HCT116 (cell line): ENCODE measurements around the gene PHF10.

ENCODE experiments used
- CEBPB ChIP-seq: IDR thresholded peaks from 2 replicates; pipeline ENCODE4 v1.6.1; 2012; ENCODE audit warnings: low read depth
- EZH2 ChIP-seq: fragments of 200-600 bp; sonication (generic); IDR thresholded peaks from 2 replicates; pipeline ENCODE4 v1.6.1; 2017; ENCODE audit warnings: antibody characterized with exemption, mixed run types
- EZH2phosphoT487 ChIP-seq: fragments of 200-600 bp; IDR thresholded peaks from 2 replicates; pipeline ENCODE4 v1.6.1; 2018; ENCODE audit warnings: antibody characterized with exemption, borderline replicate concordance
- POLR2A ChIP-seq: IDR thresholded peaks from 2 replicates; pipeline ENCODE4 v1.7.0; 2011; ENCODE audit warnings: borderline replicate concordance; ENCODE audit not compliant: insufficient read depth, insufficient read length; ENCODE audit errors: extremely low read depth
- POLR2AphosphoS5 ChIP-seq: IDR thresholded peaks from 2 replicates; pipeline ENCODE4 v1.6.1; 2011; ENCODE audit warnings: mild to moderate bottlenecking, low read depth, low read length, moderate library complexity
- REST ChIP-seq: IDR thresholded peaks from 2 replicates; pipeline ENCODE4 v1.6.1; 2012; ENCODE audit warnings: low read depth
- TF ChIP-seq, protein P1 (sequence below), 3 experiments: fragments of 200-600 bp in 1 of 3; sonication (generic) in 1 of 3; IDR thresholded peaks in 2 of 3; conservative IDR thresholded peaks in 1 of 3; 2 replicates each; pipeline ENCODE4 v1.5.1; 2012 to 2017; ENCODE audit warnings: low read depth in 2 of 3, low read length in 2 of 3, antibody characterized with exemption in 1 of 3, borderline replicate concordance in 1 of 3, control low read depth in 1 of 3, mild to moderate bottlenecking in 1 of 3, mixed read lengths in 1 of 3, mixed run types in 1 of 3, moderate library complexity in 1 of 3; ENCODE audit not compliant: insufficient read depth in 1 of 3
- TF ChIP-seq, protein P2 (sequence below): IDR thresholded peaks from 2 replicates; pipeline ENCODE4 v1.6.1; 2011; ENCODE audit warnings: mild to moderate bottlenecking, low read length, moderate library complexity; ENCODE audit not compliant: insufficient replicate concordance; ENCODE audit errors: extremely low read depth

- no peak for TF ChIP-seq CEBPB
- no peak for TF ChIP-seq REST
- TF ChIP-seq, protein P1, sequence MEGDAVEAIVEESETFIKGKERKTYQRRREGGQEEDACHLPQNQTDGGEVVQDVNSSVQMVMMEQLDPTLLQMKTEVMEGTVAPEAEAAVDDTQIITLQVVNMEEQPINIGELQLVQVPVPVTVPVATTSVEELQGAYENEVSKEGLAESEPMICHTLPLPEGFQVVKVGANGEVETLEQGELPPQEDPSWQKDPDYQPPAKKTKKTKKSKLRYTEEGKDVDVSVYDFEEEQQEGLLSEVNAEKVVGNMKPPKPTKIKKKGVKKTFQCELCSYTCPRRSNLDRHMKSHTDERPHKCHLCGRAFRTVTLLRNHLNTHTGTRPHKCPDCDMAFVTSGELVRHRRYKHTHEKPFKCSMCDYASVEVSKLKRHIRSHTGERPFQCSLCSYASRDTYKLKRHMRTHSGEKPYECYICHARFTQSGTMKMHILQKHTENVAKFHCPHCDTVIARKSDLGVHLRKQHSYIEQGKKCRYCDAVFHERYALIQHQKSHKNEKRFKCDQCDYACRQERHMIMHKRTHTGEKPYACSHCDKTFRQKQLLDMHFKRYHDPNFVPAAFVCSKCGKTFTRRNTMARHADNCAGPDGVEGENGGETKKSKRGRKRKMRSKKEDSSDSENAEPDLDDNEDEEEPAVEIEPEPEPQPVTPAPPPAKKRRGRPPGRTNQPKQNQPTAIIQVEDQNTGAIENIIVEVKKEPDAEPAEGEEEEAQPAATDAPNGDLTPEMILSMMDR (IDR thresholded peaks at IDR 0.05 in 2 of 3, conservative IDR thresholded peaks at IDR 0.05 in 1 of 3; ENCODE audit: borderline replicate concordance in 1 of 3, insufficient read depth in 1 of 3, low read depth in 2 of 3, low read length in 2 of 3), result no peak
- TF ChIP-seq POLR2AphosphoS5, result no peak
- no peak for TF ChIP-seq POLR2A
- no peak for TF ChIP-seq EZH2phosphoT487
- TF ChIP-seq EZH2, result no peak
- TF ChIP-seq, protein P2, sequence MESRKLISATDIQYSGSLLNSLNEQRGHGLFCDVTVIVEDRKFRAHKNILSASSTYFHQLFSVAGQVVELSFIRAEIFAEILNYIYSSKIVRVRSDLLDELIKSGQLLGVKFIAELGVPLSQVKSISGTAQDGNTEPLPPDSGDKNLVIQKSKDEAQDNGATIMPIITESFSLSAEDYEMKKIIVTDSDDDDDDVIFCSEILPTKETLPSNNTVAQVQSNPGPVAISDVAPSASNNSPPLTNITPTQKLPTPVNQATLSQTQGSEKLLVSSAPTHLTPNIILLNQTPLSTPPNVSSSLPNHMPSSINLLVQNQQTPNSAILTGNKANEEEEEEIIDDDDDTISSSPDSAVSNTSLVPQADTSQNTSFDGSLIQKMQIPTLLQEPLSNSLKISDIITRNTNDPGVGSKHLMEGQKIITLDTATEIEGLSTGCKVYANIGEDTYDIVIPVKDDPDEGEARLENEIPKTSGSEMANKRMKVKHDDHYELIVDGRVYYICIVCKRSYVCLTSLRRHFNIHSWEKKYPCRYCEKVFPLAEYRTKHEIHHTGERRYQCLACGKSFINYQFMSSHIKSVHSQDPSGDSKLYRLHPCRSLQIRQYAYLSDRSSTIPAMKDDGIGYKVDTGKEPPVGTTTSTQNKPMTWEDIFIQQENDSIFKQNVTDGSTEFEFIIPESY, result no peak
Measured at GRCh38 chr6:169763881-169764280, 39.6 kb upstream of the PHF10 start.
